ENCODE measurements around the gene DTNB.

- no peak for TF ChIP-seq POLR2A (IDR thresholded peaks at IDR 0.05; ENCODE audit: low read depth, low read length)
- TF ChIP-seq, protein P1, sequence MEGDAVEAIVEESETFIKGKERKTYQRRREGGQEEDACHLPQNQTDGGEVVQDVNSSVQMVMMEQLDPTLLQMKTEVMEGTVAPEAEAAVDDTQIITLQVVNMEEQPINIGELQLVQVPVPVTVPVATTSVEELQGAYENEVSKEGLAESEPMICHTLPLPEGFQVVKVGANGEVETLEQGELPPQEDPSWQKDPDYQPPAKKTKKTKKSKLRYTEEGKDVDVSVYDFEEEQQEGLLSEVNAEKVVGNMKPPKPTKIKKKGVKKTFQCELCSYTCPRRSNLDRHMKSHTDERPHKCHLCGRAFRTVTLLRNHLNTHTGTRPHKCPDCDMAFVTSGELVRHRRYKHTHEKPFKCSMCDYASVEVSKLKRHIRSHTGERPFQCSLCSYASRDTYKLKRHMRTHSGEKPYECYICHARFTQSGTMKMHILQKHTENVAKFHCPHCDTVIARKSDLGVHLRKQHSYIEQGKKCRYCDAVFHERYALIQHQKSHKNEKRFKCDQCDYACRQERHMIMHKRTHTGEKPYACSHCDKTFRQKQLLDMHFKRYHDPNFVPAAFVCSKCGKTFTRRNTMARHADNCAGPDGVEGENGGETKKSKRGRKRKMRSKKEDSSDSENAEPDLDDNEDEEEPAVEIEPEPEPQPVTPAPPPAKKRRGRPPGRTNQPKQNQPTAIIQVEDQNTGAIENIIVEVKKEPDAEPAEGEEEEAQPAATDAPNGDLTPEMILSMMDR (IDR thresholded peaks at IDR 0.05; ENCODE audit: extremely low read depth in 1 of 2, insufficient read depth in 1 of 2, low read depth in 1 of 2, low read length in 2 of 2): no peak
These were observed 18.1 kb downstream of the DTNB start for GRCh38 chr2:25655316-25655715.
